GM23338 (cell line): ENCODE data around the gene CHMP6. TPM values are rescaled to one million over a fixed set of nuclear protein-coding genes. Genes with fewer than 3 reads are reported as not detected.

Source experiments
- ATAC-seq: fragments of 200-7000 bp; cut with Tn5 transposase; 3 replicates; pipeline ENCODE4 v1.9.1; 2020
- DNase-seq: peaks from one replicate; pipeline ENCODE4 v3.0.0-alpha.2; 2015; ENCODE audit warnings: low spot score
- H2AFZ ChIP-seq: fragments of 200-600 bp; sonication (generic); 2 replicates; pipeline ENCODE4 v1.8.0; 2016; ENCODE audit warnings: antibody characterized with exemption, mild to moderate bottlenecking, moderate library complexity
- H3F3A ChIP-seq: fragments of 200-600 bp; sonication (generic); replicated peaks from 2 replicates; pipeline ENCODE4 v1.8.0; 2017; ENCODE audit warnings: antibody characterized with exemption, mixed run types, low read depth
- H3K27ac ChIP-seq: fragments of 200-600 bp; sonication (generic); 2 replicates; pipeline ENCODE4 v1.6.1; 2016; ENCODE audit warnings: low read depth
- H3K27me3 ChIP-seq: fragments of 200-600 bp; sonication (generic); 2 replicates; pipeline ENCODE4 v1.8.0; 2016; ENCODE audit warnings: mild to moderate bottlenecking, mixed run types, moderate library complexity; ENCODE audit not compliant: insufficient read depth
- H3K36me3 ChIP-seq: fragments of 200-600 bp; sonication (generic); 2 replicates; pipeline ENCODE4 v1.8.0; 2016; ENCODE audit warnings: mild to moderate bottlenecking; ENCODE audit not compliant: insufficient read depth
- H3K4me1 ChIP-seq: fragments of 200-600 bp; sonication (generic); 2 replicates; pipeline ENCODE4 v1.8.0; 2016; ENCODE audit warnings: mild to moderate bottlenecking, moderate library complexity; ENCODE audit not compliant: insufficient read depth
- H3K4me2 ChIP-seq: fragments of 200-600 bp; sonication (generic); 2 replicates; pipeline ENCODE4 v1.7.1; 2017; ENCODE audit warnings: mixed run types
- H3K4me3 ChIP-seq: fragments of 200-600 bp; sonication (generic); 2 replicates; pipeline ENCODE4 v1.6.1; 2016; ENCODE audit warnings: mixed run types
- H3K79me2 ChIP-seq: fragments of 200-600 bp; sonication (generic); replicated peaks from 2 replicates; pipeline ENCODE4 v1.8.0; 2017; ENCODE audit warnings: mild to moderate bottlenecking; ENCODE audit not compliant: insufficient read depth
- H3K9me2 ChIP-seq: fragments of 200-600 bp; sonication (generic); 2 replicates; pipeline ENCODE4 v1.8.0; 2017; ENCODE audit not compliant: insufficient read depth
- H4K20me1 ChIP-seq: fragments of 200-600 bp; sonication (generic); replicated peaks from 2 replicates; pipeline ENCODE4 v1.8.0; 2017; ENCODE audit warnings: mild to moderate bottlenecking; ENCODE audit not compliant: insufficient read depth
- H3K27ac Mint-ChIP-seq: 2 replicates; pipeline ENCODE4 v1.8.0; 2020; ENCODE audit warnings: inconsistent platforms, mild to moderate bottlenecking, moderate library complexity, mixed read lengths
- H3K27me3 Mint-ChIP-seq: 3 replicates; pipeline ENCODE4 v1.8.0; 2022; ENCODE audit warnings: low read depth, mild to moderate bottlenecking, moderate library complexity, mixed read lengths, inconsistent platforms; ENCODE audit not compliant: insufficient read depth, poor library complexity
- H3K36me3 Mint-ChIP-seq: 3 replicates; pipeline ENCODE4 v1.8.0; 2021; ENCODE audit warnings: low read depth, mild to moderate bottlenecking, inconsistent platforms, moderate library complexity, mixed read lengths
- H3K4me1 Mint-ChIP-seq: 3 replicates; pipeline ENCODE4 v1.8.0; 2020; ENCODE audit warnings: mild to moderate bottlenecking, inconsistent platforms, mixed read lengths
- H3K4me3 Mint-ChIP-seq: 3 replicates; pipeline ENCODE4 v1.8.0; 2021; ENCODE audit warnings: moderate library complexity, mild to moderate bottlenecking, inconsistent platforms, mixed read lengths
- H3K9me3 Mint-ChIP-seq: 3 replicates; pipeline ENCODE4 v1.8.0; 2020; ENCODE audit warnings: moderate library complexity, mild to moderate bottlenecking, inconsistent platforms, mixed read lengths
- EZH2 ChIP-seq: fragments of 200-600 bp; sonication (generic); IDR thresholded peaks from one replicate; pipeline ENCODE4 v1.8.0; 2017; ENCODE audit warnings: antibody characterized with exemption, mild to moderate bottlenecking, low read depth; ENCODE audit not compliant: unreplicated experiment
- EZH2phosphoT487 ChIP-seq: fragments of 200-600 bp; sonication (generic); IDR thresholded peaks from one replicate; pipeline ENCODE4 v1.8.1; 2018; ENCODE audit warnings: antibody characterized with exemption; ENCODE audit not compliant: unreplicated experiment
- JUNB ChIP-seq: IDR thresholded peaks from one replicate; pipeline ENCODE4 v1.6.1; 2016; ENCODE audit warnings: antibody characterized with exemption; ENCODE audit not compliant: unreplicated experiment
- NANOG ChIP-seq: IDR thresholded peaks from 2 replicates; pipeline ENCODE4 v1.6.1; 2016; ENCODE audit warnings: antibody characterized with exemption, borderline replicate concordance
- POLR2AphosphoS5 ChIP-seq: IDR thresholded peaks from 2 replicates; pipeline ENCODE4 v1.6.1; 2016; ENCODE audit warnings: antibody characterized with exemption, low read depth
- ZNF114 ChIP-seq: fragments of 250-450 bp; sonication (Bioruptor Pico); IDR thresholded peaks from 2 replicates; pipeline ENCODE4 v1.5.0; 2020; ENCODE audit warnings: mild to moderate bottlenecking, moderate library complexity
- polyA plus RNA-seq: library from polyadenylated mRNA; unstranded; fragments of >200 nt; fragmentation: Nextera tagmentation; extraction: Ambion mirVana; gene quantifications from 2 replicates; pipeline ENCODE4 v1.2.1, GENCODE V29; 2016
- total RNA-seq: library from RNA; depleted of rRNA; stranded (reverse); fragments of >200 nt; shearing (Covaris generic); gene quantifications from 2 replicates; pipeline ENCODE4 v1.2.3, GENCODE V29; 2014
- TF ChIP-seq, protein P1 (sequence below): fragments of 250-450 bp; sonication (Bioruptor Pico); IDR thresholded peaks from 2 replicates; pipeline ENCODE4 v1.5.0; 2020; ENCODE audit warnings: mild to moderate bottlenecking, moderate library complexity
- TF ChIP-seq, protein P2 (sequence below): IDR thresholded peaks from one replicate; pipeline ENCODE4 v1.6.1; 2018; ENCODE audit warnings: antibody characterized with exemption; ENCODE audit not compliant: unreplicated experiment
- TF ChIP-seq, protein P3 (sequence below), 2 experiments: fragments of 200-600 bp in 1 of 2; sonication (generic) in 1 of 2; conservative IDR thresholded peaks; 2 replicates each; pipeline versions ENCODE4 v1.5.1 to v1.6.1; 2016 to 2017; ENCODE audit warnings: antibody characterized with exemption in 2 of 2, low read depth in 2 of 2, mild to moderate bottlenecking in 2 of 2, moderate library complexity in 1 of 2

The CHMP6 gene
- total and polyA plus RNA-seq, 2 experiments from 2014 or later = 12.3 to 14.0 TPM

DNA sequence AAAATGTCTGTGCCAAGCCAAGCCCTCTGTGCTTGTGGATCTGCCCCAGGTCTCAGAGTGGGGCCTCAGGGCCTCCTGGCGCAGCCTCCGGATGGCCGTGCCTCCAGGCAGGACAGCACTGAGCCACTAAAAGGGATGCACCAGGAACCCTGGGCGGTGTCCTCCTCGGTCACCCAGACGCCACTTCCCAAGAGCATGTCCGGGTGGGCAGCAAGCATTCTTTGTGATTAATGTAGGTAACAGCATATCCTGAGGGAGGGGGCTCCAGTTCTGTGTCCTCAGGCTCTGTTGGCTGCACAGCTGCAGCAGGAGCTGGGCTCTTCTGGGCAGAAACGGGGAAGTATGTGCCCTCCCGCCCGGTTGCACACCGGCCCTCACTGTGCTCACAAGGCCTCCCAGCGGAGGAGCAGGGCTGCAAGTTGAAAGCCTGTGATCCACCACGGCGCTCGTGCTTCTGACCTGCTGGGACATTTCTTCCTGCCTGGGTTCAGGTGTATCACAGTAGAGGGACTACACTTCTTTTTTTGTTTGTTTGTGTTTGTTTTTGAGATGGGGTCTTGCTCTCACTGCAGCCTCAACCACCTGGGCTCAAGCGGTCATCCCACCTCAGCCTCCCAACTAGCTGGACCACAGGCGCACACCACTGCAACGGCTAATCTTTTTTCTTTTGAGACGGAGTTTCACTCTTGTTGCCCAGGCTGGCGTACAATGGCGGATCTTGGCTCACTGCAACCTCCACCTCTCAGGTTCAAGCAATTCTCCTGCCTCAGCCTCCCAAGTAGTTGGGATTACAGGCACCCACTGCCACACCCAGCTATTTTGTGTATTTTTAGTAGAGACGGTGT lies 37.9 kb upstream of the CHMP6 start:
- no peaks in the 10 kb centered on the region for H3K9me3 Mint-ChIP-seq
- TF ChIP-seq JUNB = no peak
- peaks cover 8% of the 10 kb centered on the region for H3K27me3 Mint-ChIP-seq
- no peaks in the 10 kb centered on the region for H3K36me3 ChIP-seq
- no peaks in the 10 kb centered on the region for H3K9me2 ChIP-seq
- H3K4me1 Mint-ChIP-seq = no peaks in the 10 kb centered on the region
- no peak overlapping the region for H3K27ac ChIP-seq
- H3F3A ChIP-seq = no peaks in the 10 kb centered on the region
- no peaks in the 10 kb centered on the region for H4K20me1 ChIP-seq
- H3K4me2 ChIP-seq = no peak overlapping the region
- no peaks in the 10 kb centered on the region for H3K79me2 ChIP-seq
- no peak overlapping the region for H3K27ac Mint-ChIP-seq
- no peak overlapping the region for H2AFZ ChIP-seq
- H3K36me3 Mint-ChIP-seq = peaks cover 3% of the 10 kb centered on the region; the same call in 1 of the 3 replicates
- DNase-seq = no peak
- H3K4me1 ChIP-seq = no peaks in the 10 kb centered on the region
- no peak for ATAC-seq
- no peak overlapping the region for H3K4me3 Mint-ChIP-seq
- H3K4me3 ChIP-seq = no peak overlapping the region
- no peaks in the 10 kb centered on the region for H3K27me3 ChIP-seq

DNA sequence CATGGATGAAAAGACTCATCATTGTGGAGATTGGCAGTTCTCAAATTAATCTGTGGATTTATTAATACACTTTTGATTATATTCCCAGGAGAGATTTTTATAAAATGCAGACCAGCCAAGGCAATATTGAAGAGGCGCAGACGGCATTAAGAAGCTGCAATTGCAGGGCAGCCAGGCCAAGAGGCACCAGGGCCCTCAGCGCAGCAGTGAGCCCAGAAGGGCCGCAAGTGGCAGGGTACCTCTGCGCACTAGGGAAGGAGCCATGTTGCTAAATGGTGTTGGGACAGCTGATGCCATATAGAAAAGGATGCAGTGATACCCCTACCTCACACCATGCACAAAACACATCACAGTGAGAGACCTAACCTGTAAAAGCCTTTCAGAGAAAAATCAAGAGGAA lies 36.6 kb upstream of the CHMP6 start:
- H3F3A ChIP-seq = no peaks in the 10 kb centered on the region
- no peak overlapping the region for H3K27ac ChIP-seq
- Mint-ChIP-seq H3K27me3 (peaks cover 4% of the 10 kb centered on the region), H3K9me3 (no peaks in the 10 kb centered on the region), H3K4me1 (no peaks in the 10 kb centered on the region), H3K27ac (no peak overlapping the region), H3K4me3 (no peak overlapping the region), H3K36me3 (peaks cover 3% of the 10 kb centered on the region; the same call in 1 of the 3 replicates)
- H3K79me2 ChIP-seq = no peaks in the 10 kb centered on the region
- H3K4me1 ChIP-seq = no peaks in the 10 kb centered on the region
- DNase-seq = no peak
- H3K4me2 ChIP-seq = no peak overlapping the region
- H3K4me3 ChIP-seq = no peak overlapping the region
- H3K36me3 ChIP-seq = no peaks in the 10 kb centered on the region
- no peaks in the 10 kb centered on the region for H3K27me3 ChIP-seq
- no peak for ATAC-seq
- no peaks in the 10 kb centered on the region for H3K9me2 ChIP-seq
- H4K20me1 ChIP-seq = no peaks in the 10 kb centered on the region
- H2AFZ ChIP-seq = no peak overlapping the region
- TF ChIP-seq, protein P1, sequence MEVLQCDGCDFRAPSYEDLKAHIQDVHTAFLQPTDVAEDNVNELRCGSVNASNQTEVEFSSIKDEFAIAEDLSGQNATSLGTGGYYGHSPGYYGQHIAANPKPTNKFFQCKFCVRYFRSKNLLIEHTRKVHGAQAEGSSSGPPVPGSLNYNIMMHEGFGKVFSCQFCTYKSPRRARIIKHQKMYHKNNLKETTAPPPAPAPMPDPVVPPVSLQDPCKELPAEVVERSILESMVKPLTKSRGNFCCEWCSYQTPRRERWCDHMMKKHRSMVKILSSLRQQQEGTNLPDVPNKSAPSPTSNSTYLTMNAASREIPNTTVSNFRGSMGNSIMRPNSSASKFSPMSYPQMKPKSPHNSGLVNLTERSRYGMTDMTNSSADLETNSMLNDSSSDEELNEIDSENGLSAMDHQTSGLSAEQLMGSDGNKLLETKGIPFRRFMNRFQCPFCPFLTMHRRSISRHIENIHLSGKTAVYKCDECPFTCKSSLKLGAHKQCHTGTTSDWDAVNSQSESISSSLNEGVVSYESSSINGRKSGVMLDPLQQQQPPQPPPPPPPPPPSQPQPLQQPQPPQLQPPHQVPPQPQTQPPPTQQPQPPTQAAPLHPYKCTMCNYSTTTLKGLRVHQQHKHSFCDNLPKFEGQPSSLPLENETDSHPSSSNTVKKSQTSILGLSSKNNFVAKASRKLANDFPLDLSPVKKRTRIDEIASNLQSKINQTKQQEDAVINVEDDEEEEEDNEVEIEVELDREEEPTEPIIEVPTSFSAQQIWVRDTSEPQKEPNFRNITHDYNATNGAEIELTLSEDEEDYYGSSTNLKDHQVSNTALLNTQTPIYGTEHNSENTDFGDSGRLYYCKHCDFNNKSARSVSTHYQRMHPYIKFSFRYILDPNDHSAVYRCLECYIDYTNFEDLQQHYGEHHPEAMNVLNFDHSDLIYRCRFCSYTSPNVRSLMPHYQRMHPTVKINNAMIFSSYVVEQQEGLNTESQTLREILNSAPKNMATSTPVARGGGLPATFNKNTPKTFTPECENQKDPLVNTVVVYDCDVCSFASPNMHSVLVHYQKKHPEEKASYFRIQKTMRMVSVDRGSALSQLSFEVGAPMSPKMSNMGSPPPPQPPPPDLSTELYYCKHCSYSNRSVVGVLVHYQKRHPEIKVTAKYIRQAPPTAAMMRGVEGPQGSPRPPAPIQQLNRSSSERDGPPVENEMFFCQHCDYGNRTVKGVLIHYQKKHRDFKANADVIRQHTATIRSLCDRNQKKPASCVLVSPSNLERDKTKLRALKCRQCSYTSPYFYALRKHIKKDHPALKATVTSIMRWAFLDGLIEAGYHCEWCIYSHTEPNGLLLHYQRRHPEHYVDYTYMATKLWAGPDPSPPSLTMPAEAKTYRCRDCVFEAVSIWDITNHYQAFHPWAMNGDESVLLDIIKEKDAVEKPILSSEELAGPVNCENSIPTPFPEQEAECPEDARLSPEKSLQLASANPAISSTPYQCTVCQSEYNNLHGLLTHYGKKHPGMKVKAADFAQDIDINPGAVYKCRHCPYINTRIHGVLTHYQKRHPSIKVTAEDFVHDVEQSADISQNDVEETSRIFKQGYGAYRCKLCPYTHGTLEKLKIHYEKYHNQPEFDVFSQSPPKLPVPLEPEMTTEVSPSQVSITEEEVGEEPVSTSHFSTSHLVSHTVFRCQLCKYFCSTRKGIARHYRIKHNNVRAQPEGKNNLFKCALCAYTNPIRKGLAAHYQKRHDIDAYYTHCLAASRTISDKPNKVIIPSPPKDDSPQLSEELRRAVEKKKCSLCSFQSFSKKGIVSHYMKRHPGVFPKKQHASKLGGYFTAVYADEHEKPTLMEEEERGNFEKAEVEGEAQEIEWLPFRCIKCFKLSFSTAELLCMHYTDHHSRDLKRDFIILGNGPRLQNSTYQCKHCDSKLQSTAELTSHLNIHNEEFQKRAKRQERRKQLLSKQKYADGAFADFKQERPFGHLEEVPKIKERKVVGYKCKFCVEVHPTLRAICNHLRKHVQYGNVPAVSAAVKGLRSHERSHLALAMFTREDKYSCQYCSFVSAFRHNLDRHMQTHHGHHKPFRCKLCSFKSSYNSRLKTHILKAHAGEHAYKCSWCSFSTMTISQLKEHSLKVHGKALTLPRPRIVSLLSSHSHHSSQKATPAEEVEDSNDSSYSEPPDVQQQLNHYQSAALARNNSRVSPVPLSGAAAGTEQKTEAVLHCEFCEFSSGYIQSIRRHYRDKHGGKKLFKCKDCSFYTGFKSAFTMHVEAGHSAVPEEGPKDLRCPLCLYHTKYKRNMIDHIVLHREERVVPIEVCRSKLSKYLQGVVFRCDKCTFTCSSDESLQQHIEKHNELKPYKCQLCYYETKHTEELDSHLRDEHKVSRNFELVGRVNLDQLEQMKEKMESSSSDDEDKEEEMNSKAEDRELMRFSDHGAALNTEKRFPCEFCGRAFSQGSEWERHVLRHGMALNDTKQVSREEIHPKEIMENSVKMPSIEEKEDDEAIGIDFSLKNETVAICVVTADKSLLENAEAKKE (CRISPR knock-in tag) = no peak
- TF ChIP-seq EZH2phosphoT487 (no peak), EZH2 (no peak), ZNF114 (CRISPR knock-in tag) (no peak), POLR2AphosphoS5 (no peak), NANOG (no peak), JUNB (no peak)
- TF ChIP-seq, protein P2, sequence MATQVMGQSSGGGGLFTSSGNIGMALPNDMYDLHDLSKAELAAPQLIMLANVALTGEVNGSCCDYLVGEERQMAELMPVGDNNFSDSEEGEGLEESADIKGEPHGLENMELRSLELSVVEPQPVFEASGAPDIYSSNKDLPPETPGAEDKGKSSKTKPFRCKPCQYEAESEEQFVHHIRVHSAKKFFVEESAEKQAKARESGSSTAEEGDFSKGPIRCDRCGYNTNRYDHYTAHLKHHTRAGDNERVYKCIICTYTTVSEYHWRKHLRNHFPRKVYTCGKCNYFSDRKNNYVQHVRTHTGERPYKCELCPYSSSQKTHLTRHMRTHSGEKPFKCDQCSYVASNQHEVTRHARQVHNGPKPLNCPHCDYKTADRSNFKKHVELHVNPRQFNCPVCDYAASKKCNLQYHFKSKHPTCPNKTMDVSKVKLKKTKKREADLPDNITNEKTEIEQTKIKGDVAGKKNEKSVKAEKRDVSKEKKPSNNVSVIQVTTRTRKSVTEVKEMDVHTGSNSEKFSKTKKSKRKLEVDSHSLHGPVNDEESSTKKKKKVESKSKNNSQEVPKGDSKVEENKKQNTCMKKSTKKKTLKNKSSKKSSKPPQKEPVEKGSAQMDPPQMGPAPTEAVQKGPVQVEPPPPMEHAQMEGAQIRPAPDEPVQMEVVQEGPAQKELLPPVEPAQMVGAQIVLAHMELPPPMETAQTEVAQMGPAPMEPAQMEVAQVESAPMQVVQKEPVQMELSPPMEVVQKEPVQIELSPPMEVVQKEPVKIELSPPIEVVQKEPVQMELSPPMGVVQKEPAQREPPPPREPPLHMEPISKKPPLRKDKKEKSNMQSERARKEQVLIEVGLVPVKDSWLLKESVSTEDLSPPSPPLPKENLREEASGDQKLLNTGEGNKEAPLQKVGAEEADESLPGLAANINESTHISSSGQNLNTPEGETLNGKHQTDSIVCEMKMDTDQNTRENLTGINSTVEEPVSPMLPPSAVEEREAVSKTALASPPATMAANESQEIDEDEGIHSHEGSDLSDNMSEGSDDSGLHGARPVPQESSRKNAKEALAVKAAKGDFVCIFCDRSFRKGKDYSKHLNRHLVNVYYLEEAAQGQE = no peak
- TF ChIP-seq, protein P3, sequence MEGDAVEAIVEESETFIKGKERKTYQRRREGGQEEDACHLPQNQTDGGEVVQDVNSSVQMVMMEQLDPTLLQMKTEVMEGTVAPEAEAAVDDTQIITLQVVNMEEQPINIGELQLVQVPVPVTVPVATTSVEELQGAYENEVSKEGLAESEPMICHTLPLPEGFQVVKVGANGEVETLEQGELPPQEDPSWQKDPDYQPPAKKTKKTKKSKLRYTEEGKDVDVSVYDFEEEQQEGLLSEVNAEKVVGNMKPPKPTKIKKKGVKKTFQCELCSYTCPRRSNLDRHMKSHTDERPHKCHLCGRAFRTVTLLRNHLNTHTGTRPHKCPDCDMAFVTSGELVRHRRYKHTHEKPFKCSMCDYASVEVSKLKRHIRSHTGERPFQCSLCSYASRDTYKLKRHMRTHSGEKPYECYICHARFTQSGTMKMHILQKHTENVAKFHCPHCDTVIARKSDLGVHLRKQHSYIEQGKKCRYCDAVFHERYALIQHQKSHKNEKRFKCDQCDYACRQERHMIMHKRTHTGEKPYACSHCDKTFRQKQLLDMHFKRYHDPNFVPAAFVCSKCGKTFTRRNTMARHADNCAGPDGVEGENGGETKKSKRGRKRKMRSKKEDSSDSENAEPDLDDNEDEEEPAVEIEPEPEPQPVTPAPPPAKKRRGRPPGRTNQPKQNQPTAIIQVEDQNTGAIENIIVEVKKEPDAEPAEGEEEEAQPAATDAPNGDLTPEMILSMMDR (conservative IDR thresholded peaks at IDR 0.05; ENCODE audit: low read depth in 2 of 2) = no peak
